Effector memory CD4-positive, alpha-beta T cell (primary cell): ENCODE measurements around the gene SLX4IP.

Experiments used
- DNase-seq, 3 donors: peaks; one replicate each; pipeline ENCODE4 v3.0.0-alpha.2; 2020
- H3K27ac ChIP-seq: 2 replicates; pipeline ENCODE4 v1.7.0; 2013; ENCODE audit warnings: mild to moderate bottlenecking, low read length, moderate library complexity; ENCODE audit not compliant: insufficient read depth, poor library complexity, severe bottlenecking
- H3K27me3 ChIP-seq: replicated peaks from 2 replicates; pipeline ENCODE4 v1.7.0; 2013; ENCODE audit warnings: mild to moderate bottlenecking, low read length; ENCODE audit not compliant: insufficient read depth, control insufficient read depth, poor library complexity, severe bottlenecking
- H3K36me3 ChIP-seq: 2 replicates; pipeline ENCODE4 v1.7.0; 2013; ENCODE audit warnings: mild to moderate bottlenecking, low read length, moderate library complexity; ENCODE audit not compliant: control insufficient read depth, insufficient read depth
- H3K4me1 ChIP-seq: 2 replicates; pipeline ENCODE4 v1.7.0; 2013; ENCODE audit warnings: low read length, mild to moderate bottlenecking; ENCODE audit not compliant: control insufficient read depth, insufficient read depth, poor library complexity, severe bottlenecking
- H3K4me3 ChIP-seq: 2 replicates; pipeline ENCODE4 v1.7.0; 2013; ENCODE audit warnings: low read length, low read depth, mild to moderate bottlenecking; ENCODE audit not compliant: insufficient read depth, poor library complexity, severe bottlenecking
- H3K9me3 ChIP-seq: 2 replicates; pipeline ENCODE4 v1.7.0; 2013; ENCODE audit warnings: mild to moderate bottlenecking, low read length, moderate library complexity; ENCODE audit not compliant: control insufficient read depth

SLX4IP gene

GRCh38 chr20:10640897-10641296, 205.8 kb downstream of the SLX4IP start:
- Histone ChIP-seq H3K4me3 (no peak overlapping the region), H3K27ac (no peak overlapping the region), H3K4me1 (no peaks in the 10 kb centered on the region), H3K27me3 (no peaks in the 10 kb centered on the region), H3K36me3 (no peaks in the 10 kb centered on the region), H3K9me3 (no peaks in the 10 kb centered on the region)
- no peak for DNase-seq

GRCh38 chr20:10641467-10641866, 206.4 kb downstream of the SLX4IP start:
- Histone ChIP-seq H3K9me3 (no peaks in the 10 kb centered on the region), H3K27me3 (no peaks in the 10 kb centered on the region), H3K36me3 (no peaks in the 10 kb centered on the region), H3K27ac (no peak overlapping the region), H3K4me1 (no peaks in the 10 kb centered on the region), H3K4me3 (no peak overlapping the region)
- DNase-seq, result no peak

GRCh38 chr20:10641893-10642292, 206.8 kb downstream of the SLX4IP start:
- H3K36me3 ChIP-seq, result no peaks in the 10 kb centered on the region
- no peaks in the 10 kb centered on the region for H3K27me3 ChIP-seq
- no peak for DNase-seq
- H3K9me3 ChIP-seq, result no peaks in the 10 kb centered on the region
- H3K4me1 ChIP-seq, result no peaks in the 10 kb centered on the region
- H3K4me3 ChIP-seq, result no peak overlapping the region
- no peak overlapping the region for H3K27ac ChIP-seq

GRCh38 chr20:10642856-10643559, 207.9 kb downstream of the SLX4IP start:
- no peaks in the 10 kb centered on the region for H3K36me3 ChIP-seq
- H3K4me3 ChIP-seq, result no peak overlapping the region
- H3K9me3 ChIP-seq, result no peaks in the 10 kb centered on the region
- H3K4me1 ChIP-seq, result no peaks in the 10 kb centered on the region
- H3K27me3 ChIP-seq, result no peaks in the 10 kb centered on the region
- H3K27ac ChIP-seq, result no peak overlapping the region
- no peak for DNase-seq

- Histone ChIP-seq H3K27me3 (no peaks in the 10 kb centered on the region), H3K27ac (no peak overlapping the region), H3K36me3 (no peaks in the 10 kb centered on the region), H3K9me3 (no peaks in the 10 kb centered on the region), H3K4me3 (no peak overlapping the region), H3K4me1 (no peaks in the 10 kb centered on the region)
- DNase-seq, result no peak
Observed at GRCh38 chr20:10643560-10643873, 208.4 kb downstream of the SLX4IP start.

GRCh38 chr20:10644458-10645204, 209.5 kb downstream of the SLX4IP start:
- no peaks in the 10 kb centered on the region for H3K27me3 ChIP-seq
- H3K27ac ChIP-seq, result no peak overlapping the region
- no peak overlapping the region for H3K4me3 ChIP-seq
- H3K36me3 ChIP-seq, result no peaks in the 10 kb centered on the region
- no peak for DNase-seq
- no peaks in the 10 kb centered on the region for H3K4me1 ChIP-seq
- no peaks in the 10 kb centered on the region for H3K9me3 ChIP-seq

GRCh38 chr20:10645205-10645570, 210.1 kb downstream of the SLX4IP start:
- Histone ChIP-seq H3K27me3 (no peaks in the 10 kb centered on the region), H3K9me3 (no peaks in the 10 kb centered on the region), H3K27ac (no peak overlapping the region), H3K4me1 (no peaks in the 10 kb centered on the region), H3K36me3 (no peaks in the 10 kb centered on the region), H3K4me3 (no peak overlapping the region)
- DNase-seq, result no peak

- no peaks in the 10 kb centered on the region for H3K36me3 ChIP-seq
- no peaks in the 10 kb centered on the region for H3K9me3 ChIP-seq
- DNase-seq, result no peak
- no peak overlapping the region for H3K4me3 ChIP-seq
- no peaks in the 10 kb centered on the region for H3K27me3 ChIP-seq
- H3K4me1 ChIP-seq, result no peaks in the 10 kb centered on the region
- no peak overlapping the region for H3K27ac ChIP-seq
Observed at GRCh38 chr20:10646006-10646405, 210.9 kb downstream of the SLX4IP start.

- H3K27ac ChIP-seq, result no peak overlapping the region
- DNase-seq, result no peak
- H3K27me3 ChIP-seq, result no peaks in the 10 kb centered on the region
- H3K36me3 ChIP-seq, result no peaks in the 10 kb centered on the region
- no peaks in the 10 kb centered on the region for H3K9me3 ChIP-seq
- H3K4me3 ChIP-seq, result no peak overlapping the region
- no peaks in the 10 kb centered on the region for H3K4me1 ChIP-seq
Observed at GRCh38 chr20:10646886-10647420, 211.8 kb downstream of the SLX4IP start.

- no peak overlapping the region for H3K4me3 ChIP-seq
- no peak overlapping the region for H3K27ac ChIP-seq
- no peaks in the 10 kb centered on the region for H3K27me3 ChIP-seq
- no peaks in the 10 kb centered on the region for H3K36me3 ChIP-seq
- no peak for DNase-seq
- H3K9me3 ChIP-seq, result no peaks in the 10 kb centered on the region
- H3K4me1 ChIP-seq, result no peaks in the 10 kb centered on the region
Observed at GRCh38 chr20:10647471-10647870, 212.4 kb downstream of the SLX4IP start.
